Activated gamma-delta T cell (primary cell): ENCODE measurements around the gene MFAP1.
"Not testable (repeated sequence)": the region's sequence is repeated elsewhere in the genome, so short reads cannot be mapped to it uniquely, and the experiment has no call there.

Source experiments
- DNase-seq: peaks from one replicate; lab custom pipeline; 2025; lab: John Stamatoyannopoulos, UW
- total RNA-seq, 2 donors: gene quantifications; one replicate each; lab custom pipeline; 2026; lab: John Stamatoyannopoulos, UW

The MFAP1 gene, protein sequence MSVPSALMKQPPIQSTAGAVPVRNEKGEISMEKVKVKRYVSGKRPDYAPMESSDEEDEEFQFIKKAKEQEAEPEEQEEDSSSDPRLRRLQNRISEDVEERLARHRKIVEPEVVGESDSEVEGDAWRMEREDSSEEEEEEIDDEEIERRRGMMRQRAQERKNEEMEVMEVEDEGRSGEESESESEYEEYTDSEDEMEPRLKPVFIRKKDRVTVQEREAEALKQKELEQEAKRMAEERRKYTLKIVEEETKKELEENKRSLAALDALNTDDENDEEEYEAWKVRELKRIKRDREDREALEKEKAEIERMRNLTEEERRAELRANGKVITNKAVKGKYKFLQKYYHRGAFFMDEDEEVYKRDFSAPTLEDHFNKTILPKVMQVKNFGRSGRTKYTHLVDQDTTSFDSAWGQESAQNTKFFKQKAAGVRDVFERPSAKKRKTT
- total RNA-seq: 35.7 to 36.2 reads per million in 2 donors

DNA sequence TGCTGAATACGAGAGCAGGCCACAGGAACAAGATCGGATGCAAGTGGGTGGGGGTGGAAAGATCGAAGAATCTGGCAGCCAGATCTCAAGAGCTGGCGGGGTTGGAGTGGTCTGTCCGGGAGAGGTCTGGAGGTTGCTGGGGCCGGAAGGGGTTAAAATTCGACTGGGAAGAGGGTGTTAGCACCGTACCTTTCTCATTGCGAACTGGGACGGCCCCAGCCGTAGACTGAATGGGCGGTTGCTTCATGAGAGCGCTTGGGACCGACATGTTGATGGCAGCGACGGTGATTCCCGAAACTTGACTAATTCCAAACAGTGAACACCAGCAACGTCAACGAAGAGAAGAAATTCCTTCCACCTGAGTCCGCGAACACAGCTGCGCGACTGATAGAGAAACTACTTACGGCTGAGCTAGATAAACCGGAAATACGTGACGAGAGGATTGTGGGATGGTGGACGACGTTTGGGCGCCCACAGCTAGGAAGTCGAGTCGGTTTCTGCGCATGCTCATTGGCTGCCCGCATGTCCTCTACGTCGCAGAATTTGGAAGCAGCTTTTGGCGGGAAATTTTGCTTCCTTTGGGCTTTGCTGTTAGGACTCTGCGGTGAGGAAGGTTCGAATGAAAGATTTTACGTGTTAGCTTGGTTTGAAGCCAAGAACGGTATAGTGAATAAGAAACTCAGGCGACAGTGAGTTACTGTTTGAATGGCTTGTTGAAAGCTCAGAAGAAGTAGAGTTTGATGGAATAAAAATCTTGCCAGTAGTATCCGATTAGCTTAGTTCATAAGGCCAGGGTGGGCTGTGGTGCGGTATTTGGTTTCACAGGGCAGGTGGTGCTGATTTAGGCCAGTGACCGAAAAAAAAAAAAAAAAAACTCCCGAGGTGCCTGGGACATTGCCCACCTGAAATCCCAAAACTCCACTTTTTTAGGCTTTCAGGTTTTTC, at the start of gene MFAP1:
MFAP1 (minus strand) TSS at position 389 of the 945 bp plus-strand sequence; CDS start at position 268, 121 bp downstream.
- peak; percentile 21 for DNase-seq

DNA sequence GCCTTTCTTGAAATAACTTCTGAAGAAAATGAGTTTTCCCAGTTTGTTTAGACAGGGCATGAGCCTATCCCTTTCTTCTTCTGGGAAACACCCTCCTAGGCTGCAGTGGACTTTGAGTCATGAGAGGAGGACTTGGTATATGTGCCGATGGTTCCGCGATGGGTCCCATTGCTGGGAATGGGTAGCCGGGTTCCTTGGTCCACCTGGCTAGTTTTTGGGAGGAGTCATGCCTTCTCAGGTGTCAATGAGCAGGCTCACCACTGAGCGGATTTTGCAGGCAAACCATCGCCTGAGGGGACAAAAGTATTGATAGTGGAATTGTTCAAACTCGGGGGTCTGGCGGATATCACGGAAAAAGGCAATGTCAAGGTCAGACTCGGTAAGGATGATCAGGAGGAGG, 49.2 kb upstream of the MFAP1 start:
- DNase-seq: no peak

DNA sequence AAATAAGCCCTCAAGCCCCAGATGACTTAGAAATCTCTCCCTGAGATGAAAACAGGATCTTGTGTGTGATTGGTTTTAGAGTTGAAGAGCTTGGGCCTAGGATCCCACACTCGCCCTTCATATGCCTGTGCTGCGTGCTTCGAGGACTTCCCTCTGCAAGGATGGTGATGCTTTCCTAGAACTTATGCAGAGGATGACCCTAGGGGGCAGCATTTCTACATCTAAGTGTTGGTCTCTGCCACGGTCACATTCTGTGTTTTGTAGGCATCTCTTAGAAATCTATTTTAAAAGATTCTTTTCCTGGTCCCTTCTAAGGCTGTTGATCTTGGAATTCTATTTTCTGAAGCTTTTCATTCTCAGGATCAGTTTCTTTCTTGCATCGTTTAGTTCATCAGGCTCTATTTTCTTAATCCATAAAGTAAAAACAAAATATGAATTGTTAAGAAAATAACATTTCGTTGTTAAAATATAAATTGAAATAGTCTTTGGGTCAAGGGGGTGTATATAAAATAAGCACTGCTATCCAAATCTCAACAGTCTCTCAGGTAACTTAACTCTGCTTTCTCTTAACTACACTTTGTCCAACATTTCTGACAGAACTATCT, 48.0 kb upstream of the MFAP1 start:
- DNase-seq: no peak

DNA sequence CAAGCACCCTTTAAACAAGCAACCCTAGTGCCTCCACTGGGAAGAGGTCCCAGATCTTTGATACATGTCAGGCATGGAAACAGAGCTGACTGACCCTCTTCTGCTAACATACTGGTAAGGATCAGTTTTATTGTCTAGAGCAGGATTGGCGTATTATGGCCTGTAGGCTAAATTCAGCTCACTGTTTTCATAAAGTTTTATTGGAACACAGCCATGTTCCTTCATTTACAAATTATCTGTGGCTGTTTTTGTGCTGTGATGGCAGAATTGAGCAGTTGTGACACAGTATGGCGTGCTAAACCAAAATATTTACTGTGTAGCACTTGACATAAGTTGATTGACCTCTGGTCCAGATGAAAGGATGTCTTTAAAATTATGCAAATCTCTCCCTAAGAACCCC, 47.3 kb upstream of the MFAP1 start:
- DNase-seq: no peak

DNA sequence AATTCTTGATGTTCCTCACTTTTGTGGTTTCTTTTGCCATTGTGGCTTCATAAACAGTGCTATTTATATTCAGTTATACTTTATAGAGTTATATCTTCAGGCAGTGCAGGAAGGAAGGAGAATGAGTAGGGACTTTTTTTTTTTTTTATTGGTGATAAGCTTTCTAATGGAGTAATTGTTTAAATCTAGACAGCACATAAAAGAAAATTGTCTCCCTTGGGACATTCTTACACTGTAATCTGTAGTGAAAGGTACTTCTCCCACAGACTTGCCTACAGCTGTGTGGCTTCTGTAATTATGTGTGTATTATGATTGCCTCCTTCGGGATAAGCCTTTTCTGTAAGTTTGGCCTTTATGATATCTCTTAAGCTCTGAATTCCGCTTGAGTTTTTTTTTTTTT, 43.9 kb upstream of the MFAP1 start:
- no peak for DNase-seq

DNA sequence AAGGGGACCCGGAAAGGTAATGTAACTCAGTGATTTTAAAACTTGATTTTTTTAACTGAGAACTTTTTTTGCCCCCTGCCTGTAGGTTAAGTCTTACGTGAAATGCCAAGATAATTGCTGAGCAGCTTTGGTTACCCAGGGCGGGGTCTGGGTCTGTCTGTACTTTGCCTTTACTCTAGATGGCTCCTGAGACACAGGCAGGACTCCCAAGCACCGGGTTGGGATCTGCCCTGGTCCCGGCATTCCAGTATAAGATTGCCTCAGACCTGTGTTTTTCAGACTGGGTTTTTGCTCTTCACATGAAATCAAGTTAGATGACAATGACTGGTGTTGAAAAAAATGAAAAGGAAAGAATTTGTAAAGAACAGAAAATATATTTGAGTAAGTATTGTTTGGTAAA, 42.6 kb upstream of the MFAP1 start:
- no peak for DNase-seq

DNA sequence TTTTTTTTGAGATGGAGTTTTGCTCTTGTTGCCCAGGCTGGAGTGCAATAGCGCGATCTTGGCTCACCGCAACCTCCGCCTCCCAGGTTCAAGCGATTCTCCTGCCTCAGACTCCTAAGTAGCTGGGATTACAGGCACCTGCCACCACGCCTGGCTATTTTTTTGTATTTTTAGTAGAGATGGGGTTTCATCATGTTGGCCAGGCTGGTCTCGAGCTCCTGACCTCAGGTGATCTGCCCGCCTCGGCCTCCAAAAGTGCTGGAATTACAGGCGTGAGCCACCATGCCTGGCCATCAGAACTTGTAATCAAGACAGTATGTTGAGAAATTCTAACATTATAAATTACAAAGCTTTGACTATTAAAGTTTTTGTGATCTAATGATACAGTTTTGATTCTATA, 42.1 kb upstream of the MFAP1 start:
- not testable (repeated sequence) for DNase-seq

DNA sequence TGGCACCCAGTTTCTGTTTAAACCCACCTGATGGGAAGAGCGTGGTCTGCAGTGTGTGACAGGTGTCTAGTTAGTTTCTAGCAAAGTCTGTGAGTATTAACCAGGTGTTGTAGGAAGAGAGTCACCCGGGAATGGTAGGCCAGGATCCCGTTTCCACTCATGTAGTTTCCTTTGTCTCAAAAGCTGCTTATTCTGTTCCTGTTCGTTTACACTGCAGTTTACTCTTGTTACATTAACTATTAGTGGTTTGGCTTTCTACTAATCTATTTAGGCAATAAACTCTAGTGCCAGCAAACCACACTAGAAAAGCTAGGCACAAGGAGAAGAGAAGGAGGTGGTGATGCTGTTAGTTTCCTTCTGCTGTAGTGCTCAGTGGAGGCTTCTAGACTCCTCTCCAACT, 35.1 kb upstream of the MFAP1 start:
- DNase-seq: no peak

DNA sequence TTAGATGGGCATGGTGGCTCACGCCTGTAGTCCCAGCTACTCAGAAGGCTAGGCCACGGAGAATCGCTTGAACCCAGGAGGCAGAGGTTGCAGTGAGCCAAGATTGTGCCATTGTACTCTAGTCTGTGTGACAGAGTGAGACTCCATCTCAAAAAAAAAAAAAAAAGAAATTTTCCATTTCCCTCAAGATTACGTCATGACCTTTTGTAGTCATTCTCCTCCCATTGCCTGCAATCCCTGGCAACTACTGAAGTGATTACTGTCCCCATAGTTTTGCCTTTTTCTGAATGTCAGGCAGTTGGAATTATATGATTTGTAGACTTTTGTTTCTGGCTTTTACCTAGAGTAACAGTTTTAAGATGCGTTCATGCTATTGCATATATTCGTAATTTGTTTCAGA, 30.3 kb upstream of the MFAP1 start:
- no peak for DNase-seq

DNA sequence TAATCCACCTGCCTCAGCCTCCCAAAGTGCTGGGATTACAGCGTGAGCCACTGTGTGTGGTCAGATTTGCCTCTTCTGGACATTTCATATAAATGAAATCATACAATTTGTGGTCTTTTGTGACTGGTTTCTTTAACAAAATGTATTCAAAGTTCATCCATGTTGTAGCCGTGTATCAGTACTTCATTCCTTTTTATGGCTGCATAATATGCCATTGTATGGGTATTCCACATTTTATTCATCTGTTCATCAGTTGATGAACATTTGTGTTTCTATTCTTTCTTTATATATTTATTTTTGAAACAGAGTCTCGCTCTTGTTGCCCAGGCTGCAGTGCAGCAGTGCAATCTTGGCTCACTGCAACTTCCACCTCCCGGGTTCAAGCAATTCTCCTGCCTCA, 28.1 kb upstream of the MFAP1 start:
- DNase-seq: no peak

DNA sequence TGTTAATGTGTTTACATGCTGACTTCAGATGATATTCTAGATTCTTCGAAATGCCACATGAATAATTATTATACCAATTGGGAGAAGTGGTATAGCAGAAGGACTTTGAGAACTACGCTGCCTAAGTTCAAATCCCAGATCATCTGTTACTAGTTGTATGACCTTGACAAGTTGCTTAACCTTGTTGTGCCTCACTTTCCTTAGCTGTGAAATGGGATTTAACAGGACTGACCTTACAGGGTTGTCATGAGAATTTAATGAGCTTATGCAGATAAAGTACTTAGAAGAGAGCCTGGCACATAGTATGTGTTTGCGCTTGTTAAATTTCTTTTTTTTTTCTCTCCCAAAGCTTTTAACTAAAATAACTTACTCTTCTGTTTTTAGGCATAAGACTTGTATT, 26.8 kb upstream of the MFAP1 start:
- DNase-seq: no peak

DNA sequence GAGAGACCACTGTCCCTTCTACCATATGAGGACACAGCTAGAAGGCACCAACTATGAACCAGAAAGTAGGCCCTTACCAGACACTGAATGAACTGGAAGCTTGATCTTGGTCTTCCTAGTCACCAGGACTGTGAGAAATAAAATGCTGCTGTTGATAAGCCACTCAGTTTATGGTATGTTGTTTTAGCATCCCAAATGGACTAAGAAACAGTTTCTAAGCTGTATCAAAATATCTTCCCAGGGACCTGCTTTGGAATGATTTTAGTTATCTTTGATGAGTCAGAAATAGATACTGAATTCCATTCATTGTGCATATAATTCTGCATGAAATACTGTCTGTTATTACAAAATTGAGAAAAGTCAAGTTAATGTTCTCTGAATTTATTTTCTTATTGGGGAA, 20.9 kb upstream of the MFAP1 start:
- no peak for DNase-seq

DNA sequence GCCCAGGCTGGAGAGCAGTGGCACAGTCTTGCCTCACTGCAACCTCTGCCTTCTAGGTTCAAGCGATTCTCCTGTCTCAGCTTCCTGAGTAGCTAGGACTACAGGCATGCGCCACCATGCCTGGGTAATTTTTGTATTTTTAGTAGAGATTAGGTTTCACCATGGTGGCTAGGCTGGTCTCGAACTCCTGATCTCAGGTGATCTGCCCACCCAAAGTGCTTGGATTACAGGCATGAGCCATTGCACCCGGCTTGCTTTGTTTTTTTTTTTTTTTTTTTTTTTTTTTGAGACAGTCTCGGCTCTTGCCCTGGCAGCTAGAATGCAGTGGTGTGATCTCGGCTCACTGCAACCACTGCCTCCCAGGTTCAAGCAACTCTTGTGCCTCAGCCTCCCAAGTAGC, 8.0 kb upstream of the MFAP1 start:
- not testable (repeated sequence) for DNase-seq

DNA sequence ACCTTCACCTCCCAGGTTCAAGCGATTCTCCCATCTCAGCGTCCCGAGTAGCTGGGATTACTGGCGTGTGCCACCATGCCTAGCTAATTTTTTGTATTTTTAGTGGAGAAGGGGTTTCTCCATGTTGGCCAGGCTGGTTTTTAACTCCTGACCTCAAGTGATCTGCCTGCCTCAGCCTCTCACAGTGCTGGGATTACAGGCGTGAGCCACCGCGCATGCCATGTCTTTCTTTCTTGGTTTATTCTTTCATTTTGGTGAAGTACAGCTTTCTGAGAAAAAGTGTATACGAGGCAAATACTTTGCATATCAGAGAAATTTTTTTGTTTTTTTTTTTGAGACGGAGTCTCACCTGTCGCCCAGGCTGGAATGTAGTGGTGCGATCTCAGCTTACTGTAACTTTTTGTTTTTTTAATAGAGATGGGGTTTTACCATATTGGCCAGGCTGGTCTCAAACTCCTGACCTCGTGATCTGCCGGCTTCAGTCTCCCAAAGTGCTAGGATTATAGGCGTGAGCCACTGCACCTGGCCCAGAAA, 7.1 kb upstream of the MFAP1 start:
- DNase-seq: not testable (repeated sequence)

DNA sequence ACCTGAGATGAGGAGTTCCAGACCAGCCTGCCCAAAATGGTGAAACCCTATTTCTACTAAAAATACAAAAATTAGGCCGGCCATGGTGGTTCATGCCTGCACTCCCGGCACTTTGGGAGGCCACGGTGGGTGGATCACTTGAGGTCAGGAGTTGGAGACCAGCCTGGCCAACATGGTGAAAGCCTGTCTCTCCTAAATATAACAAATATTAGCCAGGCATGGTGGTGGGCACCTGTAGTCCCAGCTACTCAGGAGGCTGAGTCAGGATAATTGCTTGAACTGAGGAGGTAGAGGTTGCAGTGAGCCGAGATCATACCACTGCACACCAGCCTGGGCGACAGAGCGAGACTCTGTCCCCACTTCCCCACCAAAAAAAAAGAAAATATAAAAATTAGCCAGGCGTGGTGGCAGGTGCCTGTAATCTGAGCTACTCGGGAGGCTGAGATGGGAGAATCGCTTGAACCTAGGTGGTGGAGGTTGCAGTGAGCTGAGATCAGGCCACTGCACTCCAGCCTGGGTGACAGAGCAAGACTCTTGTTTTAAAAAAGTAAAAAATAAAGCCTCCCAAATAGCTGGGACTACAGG, 6.3 kb upstream of the MFAP1 start:
- DNase-seq: not testable (repeated sequence)

DNA sequence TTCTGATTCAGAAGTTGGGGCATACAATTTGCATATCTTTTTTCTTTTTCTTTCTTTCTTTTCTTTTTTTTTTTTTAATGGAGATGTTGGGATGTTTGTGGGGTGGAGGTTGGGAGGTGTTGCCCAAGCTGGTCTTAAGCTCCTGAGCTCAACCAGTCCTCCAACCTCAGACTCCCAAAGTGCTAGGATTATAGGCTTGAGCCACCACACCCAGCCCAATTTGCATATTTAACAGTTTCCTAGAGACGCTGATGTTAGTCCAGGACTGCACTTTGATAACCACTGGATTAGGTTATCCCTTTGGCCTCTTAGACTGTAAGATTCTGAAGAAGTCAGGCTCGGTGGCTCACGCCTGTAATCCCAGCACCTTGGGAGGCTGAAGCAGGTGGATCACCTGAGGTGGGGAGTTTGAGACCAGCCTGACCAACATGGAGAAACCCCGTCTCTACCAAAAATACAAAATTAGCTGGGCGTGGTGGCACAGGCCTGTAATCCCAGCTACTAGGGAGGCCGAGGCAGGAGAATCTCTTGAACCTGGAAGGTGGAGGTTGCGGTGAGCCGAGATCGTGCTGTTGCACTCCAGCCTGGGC, 5.6 kb upstream of the MFAP1 start:
- DNase-seq: not testable (repeated sequence)

DNA sequence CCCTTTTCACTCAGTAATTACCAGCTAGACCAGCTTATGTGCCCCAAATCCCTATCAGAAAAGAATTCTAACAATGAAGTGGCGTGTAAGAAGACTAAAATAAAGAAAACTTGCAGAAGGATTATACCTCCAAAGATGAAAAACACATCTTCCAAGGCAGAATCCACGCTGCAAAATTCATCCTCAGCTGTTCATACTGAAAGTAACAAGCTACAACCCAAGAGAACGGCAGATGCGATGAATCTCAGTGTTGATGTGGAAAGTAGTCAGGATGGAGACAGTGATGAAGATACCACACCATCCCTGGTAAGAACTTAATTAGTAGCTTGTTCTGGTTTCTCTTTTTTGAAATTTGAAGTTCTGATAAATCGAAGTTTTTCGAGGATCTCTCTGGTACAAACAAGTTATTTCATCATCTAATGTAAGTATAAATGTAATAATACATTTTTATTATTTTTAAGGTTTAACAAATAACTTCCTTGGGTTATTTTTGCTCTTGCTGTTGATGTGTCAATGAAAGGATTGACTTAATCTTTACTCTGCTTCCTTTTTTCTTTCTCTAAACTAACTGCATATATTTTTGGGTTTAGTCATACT, 3.7 kb upstream of the MFAP1 start:
- no peak for DNase-seq

DNA sequence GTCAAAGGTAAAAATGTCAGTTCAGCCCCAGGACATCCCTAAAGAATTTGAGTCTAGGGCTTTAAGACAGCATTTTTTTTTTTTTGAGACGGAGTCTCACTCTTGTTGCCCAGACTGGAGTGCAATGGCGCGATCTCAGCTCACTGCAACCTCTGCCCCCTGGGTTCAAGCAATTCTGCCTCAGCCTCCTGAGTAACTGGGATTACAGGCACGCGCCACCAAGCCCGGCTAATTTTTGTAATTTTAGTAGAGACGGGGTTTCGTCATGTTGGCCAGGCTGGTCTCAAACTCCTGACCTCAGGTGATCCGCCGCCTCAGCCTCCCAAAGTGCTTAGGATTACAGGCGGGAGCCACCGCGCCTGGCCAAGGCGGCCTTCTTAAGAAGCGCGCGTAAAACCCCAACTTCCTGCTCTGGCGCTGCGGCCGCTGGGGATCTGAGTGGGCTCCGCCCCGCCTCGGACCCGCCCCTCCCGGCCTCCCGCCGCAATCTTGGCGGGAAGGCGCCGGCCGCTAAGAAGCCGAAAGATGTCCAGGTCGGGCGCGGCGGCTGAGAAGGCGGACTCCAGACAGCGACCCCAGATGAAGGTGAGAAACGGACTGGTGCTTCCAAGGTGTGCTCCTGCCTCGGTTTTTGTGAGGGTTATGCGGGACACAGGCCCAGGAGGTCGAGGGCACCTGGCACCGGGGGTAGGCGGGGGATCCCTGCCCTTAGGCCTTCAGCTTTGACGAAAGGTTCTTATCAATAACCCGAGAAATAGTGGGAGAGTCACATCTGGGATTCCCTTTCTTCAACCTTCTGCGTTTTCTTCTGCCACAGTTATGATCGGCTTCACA, 2.2 kb upstream of the MFAP1 start, which contains the start of gene WDR76:
WDR76 (plus strand) TSS at position 495 of the 834 bp plus-strand sequence; CDS start at position 526, 31 bp downstream.
- peak; percentile 60 for DNase-seq

DNA sequence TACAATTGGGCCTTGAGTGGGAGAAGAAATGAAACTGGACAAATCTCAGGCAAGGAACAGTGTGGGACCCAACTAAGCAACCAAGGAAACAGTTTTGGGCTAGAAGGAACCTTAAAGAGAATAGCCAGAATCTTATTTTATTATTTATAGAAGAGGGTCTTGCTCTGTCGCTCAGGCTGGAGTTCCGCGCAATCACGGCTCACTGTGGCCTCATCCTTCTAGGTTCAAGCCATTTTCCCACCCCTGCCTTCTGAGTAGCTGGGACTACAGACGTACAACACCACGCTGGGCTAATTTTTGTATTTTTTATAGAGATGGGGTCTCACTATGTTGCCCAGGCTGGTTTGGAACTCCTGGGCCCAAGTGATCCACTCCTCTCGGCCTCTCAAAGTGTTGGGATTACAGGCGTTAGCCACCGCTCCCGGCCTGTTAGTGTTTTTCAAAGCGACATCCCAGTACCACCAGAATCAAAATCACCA, 1.6 kb upstream of the MFAP1 start:
- DNase-seq: no peak

DNA sequence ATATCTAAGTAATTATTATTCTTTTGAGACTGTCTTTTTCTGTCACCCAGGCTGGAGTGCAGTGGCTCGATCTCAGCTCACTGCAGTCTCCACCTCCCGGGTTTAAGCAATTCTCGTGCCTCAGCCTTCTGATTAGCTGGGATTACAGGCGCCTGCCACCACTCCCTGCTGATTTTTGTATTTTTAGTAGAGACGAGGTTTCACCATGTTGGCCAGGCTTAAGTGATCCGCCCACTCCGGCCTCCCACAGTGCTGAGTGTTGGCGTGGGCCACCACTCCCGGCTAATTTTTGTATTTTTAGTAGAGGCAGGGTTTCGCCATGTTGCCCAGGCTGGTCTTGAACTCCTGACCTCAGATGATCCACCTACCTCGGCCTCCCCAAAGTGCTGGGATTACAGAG, 815 bp upstream of the MFAP1 start:
- DNase-seq: not testable (repeated sequence)
